SW 1271 (cell line): ENCODE results near the gene TTC38.
A peak's percentile ranks its signal among the peaks of the same experiment; 100 is the strongest.
"Not testable (repeated sequence)": the region's sequence is repeated elsewhere in the genome, so short reads cannot be mapped to it uniquely, and the experiment has no call there.

Experiments used
- DNase-seq, 2 experiments: peaks; one replicate each; lab custom pipeline; 2025; lab: John Stamatoyannopoulos, UW

TTC38 gene

DNA sequence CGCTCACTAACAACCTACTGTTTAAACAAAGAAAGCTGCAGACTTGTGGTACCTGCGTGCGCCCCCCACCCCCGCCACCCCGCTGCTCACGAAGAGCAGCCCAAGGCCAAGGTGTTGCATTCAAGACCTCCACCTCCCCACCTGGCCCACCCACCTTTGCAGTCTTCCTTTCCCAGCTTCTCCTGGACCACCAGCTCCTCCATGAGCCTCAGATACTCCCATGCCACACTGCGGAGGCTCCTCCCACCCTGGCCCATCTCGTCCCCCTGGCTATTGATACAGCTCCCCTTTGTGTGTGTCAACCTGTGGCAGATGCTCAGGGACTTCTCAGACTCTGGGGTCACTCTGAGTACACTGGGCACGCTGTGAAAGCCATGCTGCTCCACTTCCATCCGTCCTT lies 21.6 kb upstream of the TTC38 start:
- no peak for DNase-seq

DNA sequence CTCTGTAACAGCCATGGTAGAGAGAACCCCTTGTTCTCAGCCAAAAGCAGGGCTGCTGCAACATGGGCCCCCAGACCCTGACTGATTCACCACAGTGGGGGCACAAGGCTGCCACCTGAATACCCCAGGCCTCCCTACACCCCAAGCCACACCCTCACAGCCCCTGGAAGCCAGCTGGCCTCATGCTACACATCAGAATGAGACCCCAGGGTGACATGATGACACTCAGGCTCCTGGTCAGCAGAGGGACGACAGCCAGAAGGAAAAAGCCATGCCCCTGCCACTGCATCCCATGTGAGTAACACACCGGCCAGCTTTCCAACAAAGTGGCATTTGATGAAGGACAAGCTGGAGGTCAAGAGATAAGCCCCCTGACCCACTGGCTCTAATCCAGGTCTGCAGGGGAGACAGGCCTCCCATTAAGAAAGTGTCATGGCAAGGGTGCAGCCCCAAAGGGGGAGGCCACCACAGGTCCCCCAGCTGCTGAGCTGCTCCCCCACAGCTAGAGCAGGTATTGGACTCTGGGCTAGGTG lies 20.3 kb upstream of the TTC38 start:
- no peak for DNase-seq

DNA sequence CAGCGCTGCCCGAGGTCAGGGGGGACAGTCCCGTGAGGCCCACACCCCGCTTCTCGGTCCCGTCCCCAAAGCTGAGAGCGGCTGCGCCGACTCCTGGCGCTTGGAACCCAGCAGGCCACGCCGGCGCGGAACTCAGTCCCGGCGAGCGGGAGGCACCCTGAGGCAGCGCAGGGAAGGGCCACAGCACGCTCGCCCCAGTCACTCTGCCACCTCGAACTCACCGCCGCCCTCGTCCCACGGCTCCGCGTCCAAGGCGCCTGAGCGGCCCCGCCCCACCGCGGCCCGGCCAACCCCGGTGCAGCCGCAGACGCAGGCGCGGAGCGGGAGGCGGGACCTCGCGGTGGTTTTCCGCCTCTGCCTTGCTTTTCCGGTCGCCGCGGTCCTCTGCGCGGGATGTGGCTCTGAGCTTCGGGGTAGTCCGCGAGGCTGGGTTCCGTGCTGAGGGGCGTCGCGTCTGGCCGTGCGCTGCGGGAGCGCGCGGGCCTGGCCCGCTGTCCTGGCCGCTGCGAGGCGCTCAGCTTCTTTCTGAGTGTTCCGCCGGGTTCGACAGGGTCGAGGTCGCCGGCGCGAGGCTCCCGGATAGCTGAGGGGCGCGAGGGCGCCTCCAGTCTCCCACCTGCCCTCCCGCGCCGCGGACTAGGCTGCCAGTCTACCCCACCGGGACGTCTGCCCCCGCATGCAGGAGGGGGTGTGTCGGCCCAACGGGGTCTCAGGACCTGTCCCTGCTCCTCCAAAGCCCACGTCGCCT lies 17.6 kb upstream of the TTC38 start, which contains the start of gene CDPF1:
CDPF1 (minus strand) TSS at position 259 of the 748 bp plus-strand sequence. CDS start 2,009 bp downstream, outside the sequence.
- peak; percentile 37 to 75 for DNase-seq

DNA sequence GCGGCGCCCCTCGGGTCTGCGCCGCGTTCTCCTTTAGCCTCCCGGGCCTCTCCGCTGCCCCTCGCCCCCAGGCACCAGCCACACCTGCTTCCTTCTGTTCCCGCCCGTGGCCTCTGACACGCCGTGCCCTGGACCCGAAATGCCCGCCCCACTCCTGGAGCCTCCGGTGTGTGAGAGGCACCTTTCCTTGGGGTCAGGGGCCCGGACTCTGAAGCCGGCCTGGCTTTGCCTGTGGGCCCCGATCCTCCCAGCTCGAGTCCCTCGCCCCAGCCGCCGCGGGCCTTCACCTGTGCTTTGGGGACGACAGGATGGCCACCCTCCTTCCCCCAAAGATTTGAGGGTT lies 17.1 kb upstream of the TTC38 start:
- DNase-seq, result no peak

DNA sequence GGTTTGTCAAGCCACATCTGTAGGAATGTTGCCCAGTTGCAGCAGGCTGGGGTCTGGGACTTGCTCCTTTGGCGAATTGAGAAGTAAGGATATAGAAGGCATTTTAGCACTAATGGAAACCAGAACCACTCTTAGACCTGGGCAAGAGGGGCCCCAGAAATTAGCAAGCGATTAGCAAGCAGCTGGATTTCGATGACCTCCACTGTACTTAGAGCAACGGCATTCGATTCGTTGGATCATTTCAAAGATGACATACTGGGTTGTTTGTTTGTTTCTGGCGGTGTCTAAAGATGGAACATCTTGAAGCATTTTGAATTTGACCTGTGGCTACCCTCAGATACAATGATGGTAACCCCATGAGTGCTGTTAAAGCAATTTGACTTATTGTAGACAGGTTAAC lies 16.5 kb upstream of the TTC38 start:
- no peak for DNase-seq

DNA sequence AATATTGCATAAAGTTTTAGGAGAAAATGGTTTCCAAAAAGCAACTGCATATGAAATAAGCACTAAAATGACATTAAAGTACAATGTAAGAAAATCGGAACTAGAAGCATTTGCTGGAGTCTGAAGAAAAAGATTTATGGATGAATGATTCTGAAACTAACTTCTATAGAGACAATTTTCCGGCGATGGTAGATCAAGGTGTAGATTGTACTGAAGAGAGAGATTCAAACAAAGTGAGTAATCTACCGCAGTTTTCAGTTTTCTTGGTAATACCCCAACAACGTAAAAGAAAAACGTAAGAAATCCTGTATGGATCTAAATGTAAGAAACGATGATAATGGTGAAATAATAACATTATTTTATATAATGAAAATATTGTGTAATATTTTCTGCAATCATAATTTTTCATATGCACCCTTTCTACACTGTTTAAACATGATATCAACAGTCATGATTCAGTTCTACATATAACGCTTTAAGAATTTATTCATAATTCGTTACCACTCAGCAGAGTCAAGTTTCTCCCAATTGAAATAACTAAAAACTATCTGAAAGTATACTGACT lies 15.9 kb upstream of the TTC38 start:
- DNase-seq, result no peak

DNA sequence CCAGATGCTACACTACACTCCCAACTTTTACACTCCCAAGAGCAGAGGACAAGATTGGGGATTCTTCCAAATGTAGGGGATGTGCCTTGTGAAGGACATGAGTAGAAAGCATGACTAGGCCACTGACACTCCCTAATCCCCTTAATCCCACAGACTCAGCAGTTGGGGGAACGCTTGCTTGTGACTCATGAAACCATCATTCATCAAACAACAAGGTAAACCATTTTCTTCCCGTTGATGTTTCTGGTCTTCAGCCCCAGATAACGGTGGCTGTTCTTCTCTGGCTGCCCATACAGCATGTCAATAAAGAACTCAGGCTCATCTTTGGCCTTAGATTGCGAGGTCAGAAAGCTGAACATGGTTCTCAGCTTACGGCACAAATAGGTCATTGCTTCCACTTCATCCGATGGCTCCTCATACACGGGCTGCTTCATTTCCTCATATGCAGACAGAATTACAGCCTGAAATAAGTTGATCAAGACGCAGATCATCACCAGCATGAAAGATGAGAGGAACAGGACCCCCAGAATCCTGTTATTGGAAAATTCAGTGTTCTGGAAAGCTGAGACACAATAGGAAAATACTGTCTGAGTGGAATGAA lies 11.3 kb upstream of the TTC38 start:
- DNase-seq, result no peak

DNA sequence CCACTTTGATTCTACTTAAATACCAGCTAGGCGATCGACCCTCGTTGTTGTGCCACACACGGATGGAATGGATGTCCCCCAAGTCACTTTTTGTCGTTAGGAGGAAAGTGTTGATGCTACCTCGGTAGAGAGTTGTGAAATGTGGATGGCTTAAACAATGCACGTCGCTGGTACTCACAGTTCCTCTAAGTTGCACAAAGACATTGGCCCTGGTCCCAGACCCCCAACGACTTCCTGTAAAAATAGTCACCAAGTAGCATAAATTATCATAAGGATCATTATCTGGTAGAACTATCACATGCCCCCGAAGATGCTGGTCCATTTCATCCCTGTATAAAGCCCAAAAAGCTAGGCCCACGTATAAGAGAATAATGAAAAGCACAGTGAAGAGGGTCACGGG lies 8.4 kb upstream of the TTC38 start:
- no peak for DNase-seq

DNA sequence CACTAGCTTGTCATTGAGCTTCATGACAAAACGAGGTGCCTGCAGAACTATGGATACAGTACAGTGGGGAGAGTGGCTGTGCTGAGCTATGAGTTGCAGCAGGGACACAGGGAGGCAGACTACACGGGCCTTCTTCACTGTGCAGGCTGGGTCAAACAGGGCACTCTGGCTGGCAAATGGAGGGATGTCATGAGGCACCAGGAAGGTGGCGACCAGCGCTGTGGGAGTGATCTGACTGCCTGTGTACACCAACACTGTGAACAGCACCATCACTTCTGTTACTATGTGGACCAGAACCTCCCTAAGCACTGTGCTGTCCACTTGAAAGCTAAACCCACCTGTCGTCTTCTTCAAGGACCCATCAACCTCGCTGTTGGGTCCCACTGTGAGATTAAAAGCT lies 7.8 kb upstream of the TTC38 start:
- DNase-seq, result no peak

DNA sequence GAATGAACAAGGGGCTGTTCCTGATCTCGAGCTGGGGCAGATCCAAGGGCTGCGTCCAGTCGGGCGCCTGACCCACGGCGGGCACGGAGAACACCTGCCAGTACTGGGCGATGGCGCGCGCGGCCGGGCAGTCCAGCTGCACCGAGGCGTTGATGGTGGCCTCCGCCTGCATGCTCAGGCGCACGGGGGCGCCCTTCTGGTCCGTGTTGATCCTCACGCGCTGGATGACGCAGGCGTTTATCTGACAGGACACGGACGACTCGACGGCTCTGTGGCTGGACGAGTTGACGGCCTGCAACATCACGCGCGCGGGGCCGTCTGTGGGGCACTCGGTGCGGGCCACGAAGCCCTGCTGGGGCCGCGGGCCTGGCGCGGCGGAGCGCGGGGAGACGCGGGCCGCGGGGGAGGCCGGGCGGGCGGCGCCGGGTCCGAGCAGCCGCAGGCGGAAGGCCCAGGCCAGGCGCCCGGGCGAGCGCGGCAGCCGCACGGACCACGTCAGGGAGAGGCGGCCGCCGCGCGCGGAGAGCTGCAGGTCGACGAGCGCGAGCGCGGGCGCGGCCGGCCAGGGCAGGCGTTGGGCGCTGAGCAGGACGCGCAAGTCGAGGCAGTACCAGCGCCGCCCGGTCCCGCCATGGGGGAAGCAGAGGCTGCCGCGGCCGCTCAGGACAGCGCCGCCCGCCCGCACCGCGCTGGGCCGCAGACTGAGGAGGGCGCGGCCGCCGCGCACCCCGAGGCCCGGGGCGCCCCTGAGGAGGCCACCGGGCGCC lies 5.2 kb upstream of the TTC38 start:
- no peak for DNase-seq

DNA sequence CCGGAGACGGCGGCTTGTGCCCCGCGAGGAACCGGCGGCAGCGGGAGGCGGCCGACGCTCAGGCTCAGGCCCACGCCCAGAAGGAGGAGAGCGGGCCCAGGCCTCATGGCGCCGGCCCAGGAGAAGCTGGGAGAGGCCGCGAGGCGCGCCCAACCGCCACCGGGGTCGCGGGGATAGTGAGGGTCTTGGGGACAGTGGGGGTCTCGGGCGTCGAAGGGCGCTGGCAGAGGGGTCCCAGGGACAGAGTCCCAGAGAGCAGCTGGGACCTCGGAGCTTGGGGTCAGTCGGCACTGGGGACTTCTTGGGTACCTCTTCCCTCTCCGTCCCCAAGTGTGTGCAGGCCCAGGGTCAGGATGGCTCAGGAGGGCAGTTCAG lies 4.6 kb upstream of the TTC38 start, which contains the start of gene PKDREJ:
PKDREJ (minus strand) TSS at position 128 of the 375 bp plus-strand sequence; CDS start at position 107, 21 bp downstream.
- no peak for DNase-seq

DNA sequence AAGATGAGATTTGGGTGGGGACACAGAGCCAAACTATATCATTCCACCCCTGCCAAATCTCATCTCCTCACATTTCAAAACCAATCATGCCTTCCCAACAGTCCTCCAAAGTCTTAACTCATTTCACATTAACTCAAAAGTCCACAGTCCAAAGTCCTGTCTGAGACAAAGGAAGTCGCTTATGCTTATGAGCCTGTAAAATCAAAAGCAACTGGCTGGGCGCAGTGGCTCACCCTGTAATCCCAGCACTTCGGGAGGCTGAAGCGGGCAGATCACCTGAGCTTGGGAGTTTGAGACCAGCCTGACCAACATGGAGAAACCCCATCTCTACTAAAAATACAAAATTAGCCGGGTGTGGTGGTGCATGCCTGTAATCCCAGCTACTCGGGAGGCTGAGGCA lies 3.3 kb upstream of the TTC38 start:
- not testable (repeated sequence) for DNase-seq

DNA sequence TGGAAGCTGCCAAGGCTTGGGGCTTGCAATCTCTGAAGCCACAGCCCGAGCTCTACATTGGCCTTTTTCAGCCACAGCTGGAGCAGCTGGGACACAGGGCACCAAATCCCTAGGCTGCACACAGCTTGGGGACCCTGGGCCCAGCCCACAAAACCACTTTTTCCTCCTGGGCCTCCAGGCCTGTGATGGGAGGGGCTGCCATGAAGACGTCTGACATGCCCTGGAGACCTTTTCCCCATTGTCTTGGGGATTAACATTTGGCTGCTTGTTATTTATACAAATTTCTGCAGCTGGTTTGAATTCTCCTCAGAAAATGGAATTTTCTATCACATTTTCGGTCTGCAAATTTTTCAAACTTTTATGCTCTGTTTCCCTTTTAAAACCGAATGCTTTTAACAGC lies 2.2 kb upstream of the TTC38 start:
- not testable (repeated sequence) for DNase-seq

DNA sequence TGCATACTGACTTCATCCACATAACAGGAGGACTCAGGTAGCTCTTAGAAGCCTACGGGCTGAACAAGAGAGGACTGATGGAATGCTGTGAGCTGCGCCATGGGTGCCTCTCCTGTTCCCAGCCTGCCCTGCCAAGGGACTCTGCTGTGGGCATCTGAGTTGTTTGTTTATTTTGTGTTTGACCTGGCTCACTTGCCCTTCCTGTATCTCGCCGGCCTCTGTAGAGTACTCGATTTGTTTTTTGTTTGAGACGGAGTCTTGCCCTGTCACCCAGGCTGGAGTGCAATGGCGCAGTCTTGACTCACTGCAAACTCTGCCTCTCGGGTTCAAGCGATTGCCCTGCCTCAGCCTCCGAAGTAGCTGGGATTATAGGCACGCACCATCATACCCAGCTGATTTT lies 1.8 kb downstream of the TTC38 start:
- no peak for DNase-seq

DNA sequence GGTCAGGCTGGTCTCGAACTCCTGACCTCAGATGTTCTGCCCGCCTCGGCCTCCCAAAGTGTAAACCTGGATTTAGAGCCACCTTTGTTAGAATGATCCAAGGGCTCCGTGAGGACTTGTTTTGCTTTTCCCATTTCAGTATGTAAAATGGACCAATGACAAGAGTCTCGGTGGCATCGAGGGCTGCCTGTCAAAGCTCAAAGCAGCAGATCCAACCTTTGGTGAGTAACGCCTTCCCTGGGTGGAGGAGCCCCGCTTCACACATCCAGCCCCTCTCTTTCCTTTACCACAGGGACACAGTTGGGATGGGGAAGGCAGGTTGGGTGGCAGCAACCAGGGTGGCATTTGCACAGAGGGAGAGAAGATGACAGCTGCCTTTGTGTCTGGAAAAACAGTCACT lies 4.4 kb downstream of the TTC38 start:
- DNase-seq, result no peak

DNA sequence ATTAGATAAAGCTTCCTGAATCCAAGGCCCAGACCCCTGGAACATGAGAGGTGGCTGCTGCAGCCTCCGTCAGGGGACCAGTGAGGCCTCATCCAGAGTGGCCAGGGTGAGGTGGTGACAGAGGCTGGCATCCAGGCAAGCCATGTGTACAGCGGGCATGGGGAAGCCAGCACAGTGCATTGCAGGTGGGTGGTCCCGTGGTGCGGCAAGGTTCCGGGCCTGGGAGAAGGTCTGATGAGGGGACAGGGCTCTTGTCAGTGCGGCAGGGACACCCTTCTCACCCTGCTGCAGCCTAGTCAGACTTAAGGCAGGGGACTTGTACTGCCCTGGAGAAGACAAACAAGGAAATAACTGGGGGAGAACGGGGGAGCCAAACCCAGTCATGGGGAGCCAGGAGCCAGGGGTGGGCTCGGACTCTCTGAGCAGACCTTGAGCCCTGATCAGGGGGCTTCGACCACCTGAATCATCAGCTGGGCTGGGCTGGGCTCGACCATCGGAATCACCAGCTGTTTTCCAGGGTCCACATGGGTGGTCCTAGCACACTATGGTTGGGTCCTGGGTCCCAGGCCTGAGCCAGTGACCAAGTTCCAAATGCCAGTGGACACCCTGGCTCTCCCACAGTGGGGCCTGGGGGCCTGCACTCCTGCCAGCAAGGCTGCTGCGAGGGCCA lies 5.1 kb downstream of the TTC38 start:
- DNase-seq, result no peak

DNA sequence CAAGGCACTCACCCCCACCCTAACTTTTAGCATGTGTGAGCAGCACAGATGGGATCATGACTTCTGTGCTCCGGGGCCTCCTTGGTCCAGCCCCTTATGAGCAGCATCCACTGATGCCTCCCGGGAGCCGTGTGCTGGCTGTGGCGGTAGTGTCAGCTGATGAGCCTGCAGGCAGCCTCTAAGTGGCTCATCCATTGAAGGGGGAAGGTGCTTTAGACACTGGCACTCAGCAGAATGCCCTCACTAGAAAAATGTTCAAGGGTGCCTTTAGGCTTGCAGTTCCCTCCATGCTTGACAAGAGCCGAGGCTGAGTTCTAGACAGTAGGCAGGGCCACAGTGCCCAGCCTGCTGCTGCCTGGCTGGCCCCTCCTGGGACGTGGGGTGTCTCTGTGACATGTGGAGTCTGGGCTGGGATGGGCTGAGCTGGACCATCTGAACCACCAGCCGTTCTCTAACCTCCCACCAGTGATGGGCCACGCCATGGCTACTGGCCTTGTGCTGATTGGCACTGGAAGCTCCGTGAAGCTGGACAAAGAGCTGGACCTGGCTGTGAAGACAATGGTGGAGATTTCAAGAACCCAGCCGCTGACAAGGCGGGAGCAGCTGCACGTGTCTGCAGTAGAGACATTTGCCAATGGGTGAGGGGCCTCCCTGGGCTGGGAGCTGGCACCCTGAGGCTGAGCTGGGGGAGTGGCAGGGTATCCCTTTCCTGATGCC lies 5.8 kb downstream of the TTC38 start:
- no peak for DNase-seq

DNA sequence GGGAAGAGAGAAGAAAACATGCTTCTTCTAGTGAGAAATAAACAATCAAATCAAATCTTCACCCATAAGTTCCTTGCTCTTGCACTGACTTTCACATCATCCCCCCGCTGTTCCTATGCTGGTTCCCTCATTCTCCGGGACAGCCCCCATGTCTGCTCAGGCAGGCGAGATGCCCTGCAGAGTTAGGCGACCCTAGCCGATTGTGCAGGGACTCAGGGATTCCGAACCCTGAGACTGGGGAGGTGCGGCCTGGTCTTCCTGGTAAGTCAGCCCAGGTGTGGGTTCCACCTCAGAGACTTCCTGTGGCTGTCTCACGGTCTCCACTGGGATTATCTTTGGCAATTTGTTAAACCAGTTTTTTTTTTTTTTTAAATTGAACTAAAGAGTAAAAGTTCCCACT lies 6.6 kb downstream of the TTC38 start:
- DNase-seq, result no peak

DNA sequence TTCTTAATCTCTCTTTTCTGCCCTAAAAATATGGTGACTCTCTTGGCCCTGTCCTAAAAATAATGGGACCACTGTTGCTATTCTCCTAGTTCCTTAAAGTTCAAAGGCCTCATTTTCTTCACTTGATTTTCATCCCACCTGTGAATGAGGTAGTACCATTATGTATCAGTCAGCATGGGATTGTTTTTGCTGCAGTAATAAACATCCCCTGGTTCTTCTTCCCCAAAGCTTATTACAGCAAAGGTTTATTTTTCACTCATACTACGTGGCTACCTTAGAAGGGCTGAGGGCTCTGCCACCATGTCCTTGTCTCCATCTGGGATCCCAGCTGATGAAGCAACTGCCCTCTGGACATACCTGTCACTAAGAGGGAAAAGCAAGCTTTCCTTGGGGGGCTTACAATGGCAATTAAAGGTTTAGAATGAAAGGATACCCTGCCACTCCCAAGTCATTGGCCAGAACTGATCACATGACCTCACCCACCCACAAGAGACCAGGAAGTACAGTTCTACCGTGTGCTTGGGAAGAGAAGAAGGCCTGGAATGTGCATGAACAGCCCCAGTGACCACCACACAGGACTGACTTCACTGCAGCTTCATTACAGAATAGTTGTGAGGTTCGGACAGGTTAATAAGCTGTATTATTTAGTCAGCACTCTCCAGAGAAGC lies 7.8 kb downstream of the TTC38 start:
- DNase-seq, result no peak

DNA sequence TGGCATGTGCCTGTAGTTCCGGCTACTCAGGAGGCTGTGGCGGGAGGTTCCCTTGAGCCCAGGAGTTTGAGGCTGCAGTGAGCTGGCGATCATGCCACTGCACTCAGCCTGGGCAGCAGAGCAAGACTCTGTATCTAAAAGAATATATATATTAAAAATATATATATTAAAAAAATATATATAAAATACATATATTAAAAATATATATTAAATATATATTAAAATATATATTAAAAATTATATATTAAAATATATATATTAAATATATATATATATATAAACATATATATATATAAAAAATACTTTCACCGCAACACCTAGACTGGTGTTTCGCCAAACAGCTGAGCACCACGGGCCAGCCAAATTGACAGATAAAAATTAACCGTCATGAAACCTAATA lies 8.8 kb downstream of the TTC38 start:
- no peak for DNase-seq
